SK-MEL-5 (cell line): ENCODE results near the gene ZAR1L. TPM values are rescaled to one million over a fixed set of nuclear protein-coding genes. Genes with fewer than 3 reads are reported as not detected.

Experiments
- DNase-seq: peaks from one replicate; pipeline ENCODE4 v3.0.0-alpha.2; 2016; ENCODE audit warnings: low read depth, low spot score
- in situ Hi-C: cut with HindIII; loops from 2 replicates; pipeline ENCODE4 v1.10.0; 2016; ENCODE audit warnings: low sequenced_read_pairs, high pct_unique_total_duplicates, low pct_unique_long_range_greater_than_20kb
- total RNA-seq: library from RNA; depleted of rRNA; stranded (reverse); fragments of >200 nt; shearing (Covaris generic); gene quantifications from 2 replicates; pipeline ENCODE4 v1.2.3, GENCODE V29; 2014

The ZAR1L gene
- total RNA-seq, 1 experiment from 2014 or later = not detected

DNA sequence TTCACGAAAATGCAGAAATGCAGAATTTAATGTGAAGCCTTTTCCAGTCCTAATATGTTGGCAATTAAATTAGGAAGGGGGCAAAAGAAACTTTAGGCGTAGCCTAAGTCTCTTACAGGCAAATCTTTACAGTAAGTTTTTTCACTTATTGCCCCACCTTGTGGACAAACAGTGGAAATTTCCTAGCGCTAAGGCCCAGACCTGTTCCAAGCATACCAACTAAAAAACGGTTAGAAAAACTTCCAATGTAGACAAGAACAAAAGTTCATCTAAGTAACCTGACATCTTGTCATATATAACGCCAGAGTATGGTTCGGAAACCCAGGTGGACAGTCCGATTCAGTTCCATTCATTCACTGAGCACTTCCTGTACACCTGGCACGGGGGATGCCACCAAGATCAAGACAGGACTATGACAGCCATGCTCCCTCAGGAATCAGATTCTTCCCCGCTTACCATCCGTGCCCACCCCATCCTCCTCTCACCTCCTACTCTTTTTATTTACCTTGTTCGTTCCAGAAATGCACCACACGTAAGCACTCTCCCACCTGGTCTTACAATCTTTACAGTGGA, 4.9 kb downstream of the ZAR1L start:
- peak; percentile 74 for DNase-seq
- in situ Hi-C loops = no loop called here

DNA sequence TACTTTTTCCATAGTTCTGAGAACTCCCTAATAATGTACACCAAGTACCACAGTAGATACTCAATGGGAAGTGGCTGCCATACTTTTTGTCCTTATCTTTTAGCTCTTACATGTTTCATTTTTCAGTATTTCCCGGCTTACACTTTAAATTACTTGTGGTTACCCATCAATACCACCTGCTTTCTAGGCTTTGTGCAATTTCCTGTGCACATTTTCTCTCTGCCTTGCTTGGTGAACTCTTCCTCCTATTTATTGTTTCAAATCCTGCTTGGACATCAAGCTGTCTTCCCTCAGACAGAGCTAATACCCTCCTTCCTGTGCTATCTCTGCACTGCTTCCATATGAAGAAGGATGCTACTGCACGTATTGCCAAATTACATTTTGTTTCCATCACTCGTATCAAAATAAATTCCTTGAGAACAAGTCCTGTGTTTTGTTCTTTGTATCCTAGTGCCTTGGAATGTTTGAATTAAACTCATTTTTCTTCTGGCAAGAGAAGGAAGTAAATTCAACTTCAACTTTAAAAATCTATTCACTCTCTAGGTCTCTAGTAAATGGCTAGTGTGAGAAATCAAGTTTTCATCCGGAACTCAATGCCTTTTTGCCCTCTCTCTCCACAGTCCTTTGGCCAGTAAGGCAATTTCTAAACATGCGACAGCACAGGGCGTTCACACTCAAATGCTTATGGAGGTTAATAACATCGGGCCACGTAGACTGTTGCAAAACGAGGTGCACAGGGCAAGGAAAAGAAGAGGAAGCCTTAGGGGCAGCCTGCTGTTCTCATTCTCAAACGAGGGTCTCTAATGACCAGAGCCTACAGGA, 5.6 kb downstream of the ZAR1L start:
- in situ Hi-C loops = no loop called here
- no peak for DNase-seq

DNA sequence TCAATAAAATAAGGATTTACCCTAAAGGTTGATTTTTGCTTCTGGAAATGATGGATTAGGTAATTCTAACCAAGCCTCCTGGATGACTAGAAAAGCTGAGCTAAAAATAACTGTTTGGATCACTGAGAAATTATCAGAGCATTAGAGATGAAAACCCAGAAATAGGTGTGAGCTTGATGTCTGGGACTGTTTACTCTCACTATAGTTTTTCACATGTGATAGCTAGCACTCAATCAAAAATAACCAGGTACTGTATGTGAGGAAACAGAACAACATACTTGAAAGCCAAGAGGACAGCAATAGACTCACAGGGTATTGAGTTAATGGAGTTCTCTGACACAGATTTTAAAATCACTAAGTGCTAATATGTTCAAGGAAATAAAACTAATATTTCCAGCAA, 9.5 kb downstream of the ZAR1L start:
- no peak for DNase-seq
- in situ Hi-C loops = no loop called here

DNA sequence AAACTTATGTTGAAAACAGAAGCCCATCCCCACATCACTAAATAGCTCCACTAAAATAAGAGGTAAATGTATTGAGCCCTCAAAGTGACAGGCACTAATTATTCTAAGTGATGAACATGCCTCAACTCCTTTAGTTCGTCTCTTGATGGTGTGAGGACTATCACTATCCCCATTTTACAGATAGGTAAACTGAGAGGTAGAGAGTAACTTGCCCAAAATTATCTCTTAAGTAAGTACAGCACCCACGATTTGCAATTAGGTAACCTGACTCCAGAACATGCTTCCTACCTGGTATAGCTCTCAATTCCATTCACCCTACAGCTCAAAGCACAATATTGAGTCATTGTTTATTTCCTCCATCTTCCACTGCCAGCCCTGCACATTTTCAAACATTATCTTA, 12.7 kb downstream of the ZAR1L start:
- in situ Hi-C loops = no loop called here
- DNase-seq = no peak

DNA sequence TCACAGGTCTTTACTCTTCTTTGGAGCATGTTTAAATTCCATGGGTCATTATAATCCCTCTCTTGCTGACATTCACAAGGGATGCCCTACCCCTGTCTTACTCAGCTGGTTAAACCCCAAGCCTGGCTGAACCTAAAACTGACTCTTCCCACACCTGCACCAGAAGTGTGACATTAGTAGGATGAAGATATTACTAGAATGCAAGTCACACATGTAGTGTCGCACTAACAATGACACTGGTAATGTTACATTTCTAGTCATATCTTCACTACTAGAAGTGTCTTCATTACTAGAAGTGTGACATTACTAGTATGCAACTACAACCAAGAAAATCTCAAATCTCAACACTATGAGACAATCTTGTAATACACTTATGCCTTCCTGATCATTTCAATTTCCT, 14.2 kb downstream of the ZAR1L start:
- in situ Hi-C loops = no loop called here
- DNase-seq = no peak

DNA sequence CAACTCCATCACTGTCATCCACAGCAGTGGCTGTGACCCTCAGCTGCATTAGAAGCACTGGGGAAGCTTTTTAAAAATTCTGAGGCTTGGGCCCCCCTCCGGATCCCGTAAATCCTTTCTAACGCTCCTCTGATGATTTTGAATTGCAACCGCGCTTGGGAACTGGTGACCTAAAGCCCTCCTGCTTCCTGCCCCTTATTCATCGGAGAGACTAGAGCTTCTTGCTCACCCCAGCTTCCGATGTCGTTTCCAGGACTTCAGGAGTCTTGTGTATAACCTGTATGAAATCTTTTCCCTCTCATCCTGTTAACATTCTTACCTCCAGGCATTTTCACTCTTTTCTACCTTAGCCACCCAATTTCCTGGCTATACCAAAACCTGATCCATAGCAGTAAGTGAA, 14.8 kb downstream of the ZAR1L start:
- DNase-seq = no peak
- in situ Hi-C loops = no loop called here

DNA sequence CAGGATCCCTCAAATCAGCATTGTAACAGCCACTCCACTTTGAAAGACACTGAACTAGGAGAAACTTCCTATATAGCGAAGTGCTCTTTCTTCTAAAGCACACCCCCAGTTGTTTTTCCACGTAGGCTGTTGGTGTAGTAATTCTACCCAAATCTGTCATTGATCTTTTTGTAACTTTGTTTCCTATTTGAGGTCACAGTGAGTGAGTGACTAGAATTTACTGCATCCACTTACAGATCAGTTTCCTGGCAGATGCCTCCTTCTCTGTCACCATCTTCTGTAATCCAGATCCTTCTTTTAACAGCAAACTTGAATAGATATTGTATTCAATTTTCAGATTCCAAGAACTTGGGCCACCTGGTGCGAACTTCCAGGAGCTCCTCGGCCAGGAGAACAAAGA, 15.3 kb downstream of the ZAR1L start:
- in situ Hi-C loops = no loop called here
- no peak for DNase-seq

DNA sequence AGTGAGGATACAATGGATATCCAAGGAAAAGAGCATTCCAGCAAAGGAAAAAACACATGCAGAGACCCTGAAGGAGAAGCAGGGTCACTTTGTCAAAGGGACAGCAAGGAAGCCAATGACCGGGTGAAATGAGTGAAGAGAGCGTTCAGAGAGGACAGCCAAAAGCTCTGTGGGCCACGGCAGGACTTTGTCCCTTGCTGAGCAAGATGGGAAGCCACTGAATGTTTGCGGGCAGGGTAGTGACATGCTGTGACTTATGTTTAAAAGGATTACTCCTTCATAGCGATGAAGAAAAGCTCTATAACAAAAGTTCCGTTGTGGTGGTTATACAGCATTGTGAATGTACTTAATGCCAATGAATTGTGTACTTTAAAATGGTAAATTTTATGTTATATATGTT, 16.5 kb downstream of the ZAR1L start:
- in situ Hi-C loops = no loop called here
- no peak for DNase-seq

DNA sequence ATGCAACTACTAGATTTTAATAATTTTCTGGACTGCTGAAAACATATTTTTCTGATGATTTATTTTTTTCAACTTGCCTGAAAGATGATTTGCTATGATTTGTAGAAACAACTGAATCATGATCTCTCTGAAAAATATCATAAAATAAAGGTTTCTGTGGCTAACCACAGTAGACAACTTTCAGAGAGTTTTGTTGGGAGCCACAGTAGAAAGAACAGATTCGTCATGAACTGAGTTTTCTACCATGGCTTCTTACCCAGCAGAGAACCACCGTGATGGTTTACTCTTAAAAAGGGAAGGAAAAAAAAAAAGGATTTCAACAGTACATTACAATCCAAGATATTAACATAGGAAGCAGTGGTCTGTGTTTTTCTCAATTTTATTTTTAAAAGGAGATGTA, 18.0 kb downstream of the ZAR1L start:
- in situ Hi-C loops = no loop called here
- DNase-seq = no peak

DNA sequence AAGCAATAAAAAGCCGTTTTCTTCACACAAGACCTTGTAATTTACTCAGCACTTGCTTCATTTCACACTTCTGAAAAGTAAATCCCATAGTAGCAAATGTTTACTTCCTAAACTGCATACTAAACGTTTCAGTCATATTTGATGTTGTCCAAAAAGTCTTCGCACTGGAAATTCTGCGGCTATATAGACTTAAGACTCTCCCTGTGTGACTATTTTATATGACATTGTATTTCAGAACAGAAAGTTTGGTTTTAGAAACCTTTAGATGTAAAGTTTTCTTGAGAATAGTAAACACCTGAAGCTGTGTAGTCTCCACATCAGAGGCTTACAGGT, 29.6 kb downstream of the ZAR1L start:
- no peak for DNase-seq
- in situ Hi-C loops = no loop called here

DNA sequence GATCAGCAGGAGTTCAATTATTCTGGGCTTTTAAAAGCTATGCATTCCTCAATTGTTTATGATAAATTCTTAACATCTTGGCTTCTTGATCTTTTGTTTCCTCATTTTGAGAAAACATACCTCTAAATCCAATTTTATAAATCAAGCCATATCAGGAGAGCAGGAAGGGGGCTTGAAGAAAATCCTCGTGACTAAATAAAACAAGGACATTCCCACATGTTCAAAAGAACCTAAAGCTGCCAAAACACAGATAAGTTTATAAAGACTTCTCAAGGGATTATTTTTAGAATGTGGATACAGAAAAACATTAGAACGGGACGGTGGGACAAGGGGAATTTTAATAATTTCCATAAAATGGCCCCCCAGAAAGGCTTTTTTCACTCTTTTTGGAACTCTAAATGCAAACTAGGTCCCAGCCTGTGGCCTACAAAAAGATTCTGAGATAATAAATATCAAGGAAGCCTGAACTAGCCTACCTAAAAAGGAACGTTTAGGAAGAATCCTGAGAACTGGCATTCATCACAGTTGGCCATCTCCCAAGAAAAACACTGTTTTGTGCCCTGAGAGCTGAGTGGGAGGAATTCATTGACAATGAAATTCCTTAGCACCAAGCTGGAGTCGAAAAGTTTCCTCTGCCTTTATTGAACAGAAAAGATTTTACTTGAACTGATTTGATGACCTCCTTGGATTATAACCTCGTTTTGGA, 30.1 kb downstream of the ZAR1L start:
- in situ Hi-C loops = no loop called here

DNA sequence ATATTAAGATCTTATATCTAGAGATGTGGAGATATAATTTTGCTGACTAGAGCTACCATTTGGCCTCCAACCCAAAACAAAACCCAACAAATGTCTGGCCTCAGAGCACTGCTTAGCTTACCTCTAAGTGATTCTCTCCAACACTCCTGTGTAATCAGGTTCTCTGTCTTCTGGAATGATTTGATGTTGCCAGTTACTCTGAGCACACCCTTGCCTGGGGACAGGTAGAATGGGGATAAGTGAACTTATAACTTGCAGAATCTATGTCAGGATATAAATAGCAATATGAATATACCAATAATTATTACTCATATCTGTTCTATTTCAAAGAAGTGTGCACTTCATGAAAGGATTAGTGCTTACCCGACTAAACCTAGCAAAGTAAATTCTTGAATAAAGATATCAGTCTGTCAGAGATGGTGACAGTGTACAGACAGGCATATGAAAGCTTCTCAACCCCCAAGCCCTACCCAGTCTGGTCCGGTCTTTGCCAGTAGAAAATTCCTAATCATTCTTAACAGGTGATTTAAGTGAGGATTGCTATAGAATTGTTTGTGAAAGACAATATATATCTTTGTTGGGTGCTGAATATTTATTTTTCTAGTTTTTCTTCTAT, 33.0 kb downstream of the ZAR1L start:
- in situ Hi-C loops = no loop called here
- no peak for DNase-seq

More for the DNA sequence above, 30.1 kb downstream of the ZAR1L start:
- DNase-seq = peak; percentile 51

DNA sequence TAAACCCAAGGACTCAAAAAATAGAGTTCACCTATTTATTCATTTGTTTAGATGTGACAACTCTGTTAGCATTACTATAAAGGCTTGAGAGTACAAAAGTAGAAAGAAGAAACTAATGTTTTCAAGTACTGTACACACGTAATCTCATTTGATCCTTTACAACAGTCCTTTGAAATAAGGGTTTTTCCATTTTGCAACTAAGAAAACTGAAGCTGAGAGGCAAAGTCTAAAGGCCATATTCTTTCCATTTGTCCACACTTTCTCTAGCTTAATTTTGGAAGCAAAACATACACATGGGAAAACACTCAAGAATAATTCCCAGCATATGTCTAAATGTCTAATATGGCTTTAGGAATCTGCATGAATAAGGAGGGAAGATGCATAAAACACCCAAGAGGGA, 34.1 kb downstream of the ZAR1L start:
- in situ Hi-C loops = no loop called here

DNA sequence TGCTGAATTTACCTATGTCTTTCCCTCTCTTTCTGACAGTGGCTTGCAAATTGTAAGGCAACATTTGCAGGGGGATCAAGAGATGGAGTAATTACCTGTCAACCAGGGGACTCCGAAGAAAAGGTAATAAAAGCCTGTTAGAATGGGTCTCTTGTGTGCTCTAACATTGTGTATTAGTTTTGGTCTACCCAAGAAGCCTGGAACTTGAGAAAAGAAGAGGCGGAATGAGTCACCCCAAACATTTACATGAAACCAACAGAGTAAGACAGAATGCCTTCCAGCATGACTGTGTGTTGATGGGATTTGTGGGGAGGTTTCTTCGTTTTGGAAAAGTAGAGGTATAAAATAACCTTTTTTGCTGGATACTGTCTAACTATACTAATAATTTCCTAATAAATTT, 36.7 kb downstream of the ZAR1L start:
- in situ Hi-C loops = no loop called here
- no peak for DNase-seq

More for the DNA sequence above, 34.1 kb downstream of the ZAR1L start:
- no peak for DNase-seq

DNA sequence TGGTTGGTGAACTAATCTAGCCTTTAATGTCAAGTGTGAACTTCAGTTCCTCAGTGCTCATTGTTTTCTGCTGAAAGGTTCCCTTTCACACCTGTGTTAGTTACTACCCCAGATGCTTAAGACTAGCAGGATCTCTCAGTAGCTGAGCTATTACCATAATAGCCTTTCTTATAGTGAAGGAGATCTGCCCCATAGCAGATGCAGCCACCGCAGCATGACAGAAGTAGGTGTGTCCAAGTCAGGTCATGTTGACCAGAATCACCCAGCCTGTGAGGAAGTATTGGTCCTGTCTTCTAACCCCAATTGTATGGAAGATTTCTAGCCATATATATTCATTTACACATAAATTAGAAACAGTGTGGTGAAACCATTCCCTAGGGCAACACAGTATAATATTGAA, 37.3 kb downstream of the ZAR1L start:
- DNase-seq = no peak
- in situ Hi-C loops = no loop called here

DNA sequence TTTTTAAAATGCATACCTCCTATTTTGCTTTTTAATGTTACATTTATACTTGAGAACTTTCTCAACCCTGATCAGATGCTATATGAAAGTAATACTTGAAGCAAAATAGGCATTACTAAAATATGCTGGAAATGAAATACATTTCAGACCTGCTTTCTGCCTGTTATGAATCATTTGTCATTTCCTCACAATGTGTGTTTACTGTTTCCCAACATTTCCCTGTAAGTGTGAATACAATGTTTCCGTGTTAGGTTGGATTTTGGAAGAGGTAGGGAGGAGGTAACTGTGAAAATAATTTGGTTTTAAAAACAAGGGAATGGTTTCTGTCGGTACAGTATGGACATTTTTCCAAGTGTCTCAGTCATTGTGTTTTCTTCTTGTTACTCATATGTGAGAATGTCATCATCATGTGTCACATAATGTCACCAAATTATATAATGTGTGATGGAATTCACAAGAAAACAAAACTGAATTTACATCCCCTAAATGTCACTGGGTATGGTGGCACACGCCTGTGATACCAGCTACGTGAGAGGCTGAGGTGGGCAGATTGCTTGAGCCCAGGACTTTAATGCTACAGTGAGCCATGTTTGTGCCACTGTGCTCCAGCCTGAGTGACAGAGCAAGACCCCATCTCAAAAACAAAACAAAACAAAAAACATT, 43.0 kb downstream of the ZAR1L start:
- in situ Hi-C loops = no loop called here
- no peak for DNase-seq

DNA sequence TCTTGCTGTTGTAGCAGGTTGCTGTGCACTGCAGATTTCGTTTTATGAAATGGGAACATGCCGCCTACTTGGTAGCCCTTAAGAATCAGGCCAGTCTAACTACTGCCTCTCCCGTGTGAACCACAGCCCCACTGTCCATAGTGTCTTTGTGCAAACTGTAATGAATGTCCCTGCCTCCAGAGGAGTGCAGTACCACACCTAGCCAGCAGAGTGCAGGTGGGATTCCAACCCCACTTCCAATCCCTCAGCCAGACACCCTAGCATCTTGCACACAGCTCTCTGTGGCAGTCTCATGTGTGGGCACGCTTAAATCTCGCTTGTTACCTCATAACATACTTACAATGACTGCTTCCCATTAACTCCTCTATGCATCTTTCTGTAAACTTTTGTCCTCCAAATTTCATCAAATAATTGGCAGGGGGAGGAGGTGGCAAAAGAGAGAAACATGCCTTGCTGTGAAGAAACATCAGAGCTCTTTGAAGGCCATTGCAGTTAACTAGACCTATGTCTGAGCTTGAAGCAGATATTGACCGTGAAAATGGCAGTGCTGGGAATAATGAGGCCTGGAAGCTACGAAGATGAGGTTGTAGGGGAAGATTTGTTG, 47.2 kb downstream of the ZAR1L start:
- DNase-seq = no peak
- in situ Hi-C loops = no loop called here

DNA sequence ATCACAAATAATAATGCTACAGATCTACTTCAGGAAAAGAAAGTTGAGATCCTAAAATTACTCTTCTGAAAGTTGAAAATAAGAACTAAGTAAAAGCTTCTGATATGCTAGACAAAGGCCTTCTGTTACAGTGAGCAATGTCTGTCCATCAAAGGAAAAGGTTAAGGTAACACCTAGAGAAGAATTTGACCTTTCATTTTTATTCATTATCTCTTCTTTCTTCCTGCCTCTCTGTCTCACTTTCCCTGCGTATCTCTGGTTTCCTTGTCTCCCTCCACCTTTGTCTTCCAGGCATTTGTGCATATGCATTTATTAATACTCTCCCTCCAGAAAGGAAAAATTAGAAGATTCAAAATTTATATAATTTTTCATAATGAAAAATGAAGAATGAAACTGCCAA, 49.0 kb downstream of the ZAR1L start:
- in situ Hi-C loops = no loop called here
- no peak for DNase-seq
